Measurements from ENCODE around the gene MGP. TPM values are rescaled to one million over a fixed set of nuclear protein-coding genes. Genes with fewer than 3 reads are reported as not detected.

Gene MGP
- polyA plus RNA-seq, 3 donors = not detected

GRCh38 chr12:14928931-14929330 lies 43.3 kb upstream of the MGP start:
- intact Hi-C loops (cut with micrococcal nuclease) = no loop called here
- Mint-ChIP-seq H3K27ac (no peak overlapping the region), H3K27me3 (ENCODE audit: low read depth in 3 of 3) (peaks cover 0 to 2% (median 0%) of the 10 kb centered on the region in 3 donors), H3K4me3 (no peak overlapping the region), H3K36me3 (peaks cover 54 to 57% of the 10 kb centered on the region in 2 donors), H3K4me1 (peaks cover 2% of the 10 kb centered on the region), H3K9me3 (no peaks in the 10 kb centered on the region)
- no peak overlapping the region for H2AFZ ChIP-seq (ENCODE audit: insufficient read depth, low read depth, low read length, poor library complexity, severe bottlenecking)
- no peak overlapping the region for H3K27ac ChIP-seq (ENCODE audit: low read depth in 1 of 2, low read length in 2 of 2)
- 93% methylated on average over 2 of the region's 4 CpGs for WGBS (ENCODE audit: insufficient coverage)
- H3K4me3 ChIP-seq (replicated peaks in 1 of 3; ENCODE audit: low read depth in 2 of 3, low read length in 3 of 3) = no peak overlapping the region
- no peaks in the 10 kb centered on the region for H3K27me3 ChIP-seq (ENCODE audit: control insufficient read depth in 2 of 2, insufficient read depth in 2 of 2, low read length in 2 of 2)
- no peak for TF ChIP-seq CTCF (IDR thresholded peaks at IDR 0.05)
- peaks cover 0 to 3% of the 10 kb centered on the region in 2 donors for H3K4me1 ChIP-seq (ENCODE audit: control insufficient read depth in 1 of 2, insufficient read depth in 2 of 2, low read length in 2 of 2)
- peaks cover 52 to 64% of the 10 kb centered on the region in 2 donors for H3K36me3 ChIP-seq (replicated peaks in 1 of 2; ENCODE audit: control insufficient read depth in 1 of 2, insufficient read depth in 2 of 2, low read length in 2 of 2)
- H3K4me2 ChIP-seq (replicated peaks; ENCODE audit: extremely low read depth, low read length, poor library complexity, severe bottlenecking) = no peak overlapping the region
- no peaks in the 10 kb centered on the region for H4K20me1 ChIP-seq (ENCODE audit: insufficient read depth, low read length)
- DNase-seq = no peak
- H3K9me3 ChIP-seq (replicated peaks in 1 of 2; ENCODE audit: control insufficient read depth in 1 of 2, insufficient read depth in 1 of 2, low read length in 2 of 2) = no peaks in the 10 kb centered on the region
- no peaks in the 10 kb centered on the region for H3K79me2 ChIP-seq (ENCODE audit: insufficient read depth, low read length)
- H3K9ac ChIP-seq (ENCODE audit: insufficient read depth, low read length, poor library complexity, severe bottlenecking) = no peak overlapping the region

- H3K36me3 Mint-ChIP-seq = peaks cover 47 to 50% of the 10 kb centered on the region in 2 donors
- no peak for DNase-seq
- peaks cover 0 to 1% (median 0%) of the 10 kb centered on the region in 7 donors for H3K9me3 Mint-ChIP-seq
- no peak overlapping the region for H3K4me2 ChIP-seq (replicated peaks; ENCODE audit: extremely low read depth, low read length, poor library complexity, severe bottlenecking)
- WGBS (ENCODE audit: insufficient coverage) = 100% methylated on average over 1 of the region's 3 CpGs
- no peak overlapping the region for H3K9ac ChIP-seq (ENCODE audit: insufficient read depth, low read length, poor library complexity, severe bottlenecking)
- no peaks in the 10 kb centered on the region for H3K9me3 ChIP-seq (replicated peaks in 1 of 2; ENCODE audit: control insufficient read depth in 1 of 2, insufficient read depth in 1 of 2, low read length in 2 of 2)
- no peaks in the 10 kb centered on the region for H3K27me3 ChIP-seq (ENCODE audit: control insufficient read depth in 2 of 2, insufficient read depth in 2 of 2, low read length in 2 of 2)
- no peak overlapping the region for H3K27ac ChIP-seq (ENCODE audit: low read depth in 1 of 2, low read length in 2 of 2)
- no peak overlapping the region for H3K4me3 ChIP-seq (replicated peaks in 1 of 3; ENCODE audit: low read depth in 2 of 3, low read length in 3 of 3)
- no peak overlapping the region for H3K27ac Mint-ChIP-seq
- peaks cover 37 to 47% of the 10 kb centered on the region in 2 donors for H3K36me3 ChIP-seq (replicated peaks in 1 of 2; ENCODE audit: control insufficient read depth in 1 of 2, insufficient read depth in 2 of 2, low read length in 2 of 2)
- intact Hi-C loops (cut with micrococcal nuclease) = no loop called here
- H3K79me2 ChIP-seq (ENCODE audit: insufficient read depth, low read length) = no peaks in the 10 kb centered on the region
- TF ChIP-seq CTCF (IDR thresholded peaks at IDR 0.05) = no peak
- H2AFZ ChIP-seq (ENCODE audit: insufficient read depth, low read depth, low read length, poor library complexity, severe bottlenecking) = no peak overlapping the region
- H3K4me1 Mint-ChIP-seq = peaks cover 5% of the 10 kb centered on the region
- H3K4me3 Mint-ChIP-seq = no peak overlapping the region
- H4K20me1 ChIP-seq (ENCODE audit: insufficient read depth, low read length) = no peaks in the 10 kb centered on the region
- H3K27me3 Mint-ChIP-seq (ENCODE audit: low read depth in 3 of 3) = peaks cover 0 to 2% (median 0%) of the 10 kb centered on the region in 3 donors
- H3K4me1 ChIP-seq (ENCODE audit: control insufficient read depth in 1 of 2, insufficient read depth in 2 of 2, low read length in 2 of 2) = peaks cover 0 to 6% of the 10 kb centered on the region in 2 donors
These were observed 41.6 kb upstream of the MGP start for GRCh38 chr12:14927267-14927666.

All from CD14-positive monocyte (primary cell).